GM20000 (cell line): ENCODE measurements around the gene FLRT1.
"Not testable (repeated sequence)": the region's sequence is repeated elsewhere in the genome, so short reads cannot be mapped to it uniquely, and the experiment has no call there.

Experiments used
- DNase-seq: peaks from one replicate; pipeline ENCODE4 v3.0.0; 2012; ENCODE audit warnings: low spot score
- CTCF ChIP-seq: IDR thresholded peaks from 2 replicates; pipeline ENCODE4 v1.5.1; 2012; ENCODE audit warnings: mild to moderate bottlenecking, control low read depth; ENCODE audit errors: extremely low read depth, missing control alignments

The FLRT1 gene

GRCh38 chr11:64041846-64042245 lies 6.1 kb downstream of the FLRT1 start:
- no peak for DNase-seq
- TF ChIP-seq CTCF, result no peak

GRCh38 chr11:64042301-64042700 lies 6.6 kb downstream of the FLRT1 start:
- DNase-seq, result no peak
- TF ChIP-seq CTCF, result no peak

GRCh38 chr11:64043545-64043944 lies 7.8 kb downstream of the FLRT1 start:
- DNase-seq, result no peak

GRCh38 chr11:64044730-64045393 lies 9.1 kb downstream of the FLRT1 start:
- no peak for TF ChIP-seq CTCF
- DNase-seq, result no peak

More at GRCh38 chr11:64043545-64043944, 7.8 kb downstream of the FLRT1 start:
- no peak for TF ChIP-seq CTCF

GRCh38 chr11:64045700-64046099 lies 10.0 kb downstream of the FLRT1 start:
- DNase-seq, result no peak
- TF ChIP-seq CTCF, result no peak

- DNase-seq, result not testable (repeated sequence)
Observed at GRCh38 chr11:64047373-64047772, 11.6 kb downstream of the FLRT1 start.

- TF ChIP-seq CTCF, result no peak
- no peak for DNase-seq
Observed at GRCh38 chr11:64048042-64048854, 12.5 kb downstream of the FLRT1 start.

- no peak for DNase-seq
- no peak for TF ChIP-seq CTCF
Observed at GRCh38 chr11:64049509-64049908, 13.8 kb downstream of the FLRT1 start.
